Right lobe of liver (tissue), 6 donors: ENCODE results near the gene GMPR. TPM values are rescaled to one million over a fixed set of nuclear protein-coding genes. Genes with fewer than 3 reads are reported as not detected.

Experiments used
- ATAC-seq, 4 donors: fragments of 200-7000 bp; cut with Tn5 transposase; one replicate each; pipeline ENCODE4 v1.9.1; 2020; ENCODE audit warnings: mild to moderate bottlenecking in 4 of 4, moderate library complexity in 4 of 4
- DNase-seq, 3 donors: peaks; one replicate each; pipeline ENCODE4 v3.0.0-alpha.2; 2020
- H3K27ac ChIP-seq, 3 donors: fragments of 200-600 bp; one replicate each; pipeline ENCODE4 v1.8.0; 2022
- H3K27me3 ChIP-seq, 2 donors: fragments of 200-600 bp; one replicate each; pipeline ENCODE4 v1.8.0; 2022
- H3K36me3 ChIP-seq, 4 donors: fragments of 200-600 bp; sonication (generic) in 1 of 4; one replicate each; pipeline versions ENCODE4 v1.5.1 to v1.8.0; 2017 to 2022; ENCODE audit warnings: control low read depth in 1 of 4
- H3K4me1 ChIP-seq, 4 donors: fragments of 200-600 bp; sonication (generic) in 1 of 4; one replicate each; pipeline versions ENCODE4 v1.5.1 to v1.8.0; 2017 to 2022; ENCODE audit warnings: control low read depth in 1 of 4
- H3K4me3 ChIP-seq, 3 donors: fragments of 200-600 bp; one replicate each; pipeline ENCODE4 v1.8.0; 2022
- H3K9me3 ChIP-seq, 4 donors: fragments of 200-600 bp; sonication (generic) in 1 of 4; one replicate each; pipeline versions ENCODE4 v1.5.1 to v1.8.0; 2017 to 2022; ENCODE audit warnings: control low read depth in 1 of 4
- POLR2A ChIP-seq: fragments of 450-650 bp; IDR thresholded peaks from one replicate; pipeline ENCODE4 v1.6.1; 2017; ENCODE audit warnings: antibody characterized with exemption, mild to moderate bottlenecking
- WGBS: methylation state at CpG from one replicate; pipeline ENCODE4 v1.1.6; 2018; ENCODE audit warnings: low coverage, low lambda C conversion rate; ENCODE audit not compliant: insufficient coverage; ENCODE audit errors: missing lambda C conversion rate; 5-methylcytosine and 5-hydroxymethylcytosine counted together
- intact Hi-C, 2 donors: fragments of 100-400 bp; cut with DNase I; formaldehyde crosslinking; loops; one replicate each; pipeline versions ENCODE4 v1.11.2 to v1.14.1; 2022
- total RNA-seq, 6 experiments: library from RNA; depleted of rRNA in 2 of 6; stranded (reverse); fragments of >200 nt in 2 of 6; fragmentation: NEBNext Ultra II Directional in 3 of 6; extraction: Animal tissue kit (Norgen Biotek cat#: 25700) in 3 of 6; gene quantifications; one replicate each; pipeline versions ENCODE4 v1.1.0 to v1.2.4, GENCODE V29; 2016 to 2023
- TF ChIP-seq, protein P1 (sequence below), 4 donors: fragments of 200-600 bp in 3 of 4; fragments of 450-650 bp in 1 of 4; IDR thresholded peaks; one replicate each; pipeline versions ENCODE4 v1.5.1 to v1.8.0; 2016 to 2022; ENCODE audit warnings: antibody characterized with exemption in 4 of 4, mild to moderate bottlenecking in 2 of 4
- donor health status: DM: no; HTN: yes; CAD: no.
- donor health status: DM: no; HTN: no; CAD: no.
- donor health status: DM: no; HTN: no; CAD: no.
- donor health status: DM: no; HTN: yes; CAD: no.
- donor health status: DM: no; HTN: yes; CAD: no.

The GMPR gene
- total RNA-seq, 6 experiments from 2014 or later: 3.7 to 6.5 (median 4.9) TPM

DNA sequence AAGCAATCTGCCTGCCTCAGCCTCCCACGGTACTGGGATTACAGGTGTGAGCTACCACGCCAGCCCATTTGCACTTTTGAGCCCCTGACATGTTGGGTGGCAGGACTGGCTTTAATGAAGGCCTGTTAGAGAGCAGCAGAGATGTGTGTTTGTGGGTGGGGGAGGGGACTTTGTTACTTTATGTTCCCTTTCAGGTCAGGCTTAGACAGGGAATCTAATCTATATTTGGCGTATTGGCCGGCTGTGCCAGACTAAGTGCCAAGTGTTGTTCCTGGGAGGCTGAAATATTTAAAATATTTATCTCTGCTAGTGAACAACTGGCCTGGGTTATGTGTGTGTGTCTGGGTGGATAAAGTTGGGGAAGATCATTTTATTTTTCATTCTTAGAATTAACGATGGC is 6.1 kb downstream of the GMPR start:
- H3K4me3 ChIP-seq: no peak overlapping the region
- no peaks in the 10 kb centered on the region for H3K27me3 ChIP-seq
- intact Hi-C loops: loop anchor here in 1 of 2 donors (10.0 kb wide), 1 partner anchor 80 kb away; no protein-coding TSS in a partner anchor
- peak in 3 of 4 donors; percentile 11 to 43 (median 11) for ATAC-seq
- no peaks in the 10 kb centered on the region for H3K9me3 ChIP-seq
- WGBS: 53% methylated on average over 4 of the region's 5 CpGs
- no peaks in the 10 kb centered on the region for H3K36me3 ChIP-seq
- no peak for DNase-seq
- H3K4me1 ChIP-seq: peaks cover 0 to 15% (median 0%) of the 10 kb centered on the region in 4 donors
- no peak for TF ChIP-seq POLR2A
- TF ChIP-seq, protein P1, sequence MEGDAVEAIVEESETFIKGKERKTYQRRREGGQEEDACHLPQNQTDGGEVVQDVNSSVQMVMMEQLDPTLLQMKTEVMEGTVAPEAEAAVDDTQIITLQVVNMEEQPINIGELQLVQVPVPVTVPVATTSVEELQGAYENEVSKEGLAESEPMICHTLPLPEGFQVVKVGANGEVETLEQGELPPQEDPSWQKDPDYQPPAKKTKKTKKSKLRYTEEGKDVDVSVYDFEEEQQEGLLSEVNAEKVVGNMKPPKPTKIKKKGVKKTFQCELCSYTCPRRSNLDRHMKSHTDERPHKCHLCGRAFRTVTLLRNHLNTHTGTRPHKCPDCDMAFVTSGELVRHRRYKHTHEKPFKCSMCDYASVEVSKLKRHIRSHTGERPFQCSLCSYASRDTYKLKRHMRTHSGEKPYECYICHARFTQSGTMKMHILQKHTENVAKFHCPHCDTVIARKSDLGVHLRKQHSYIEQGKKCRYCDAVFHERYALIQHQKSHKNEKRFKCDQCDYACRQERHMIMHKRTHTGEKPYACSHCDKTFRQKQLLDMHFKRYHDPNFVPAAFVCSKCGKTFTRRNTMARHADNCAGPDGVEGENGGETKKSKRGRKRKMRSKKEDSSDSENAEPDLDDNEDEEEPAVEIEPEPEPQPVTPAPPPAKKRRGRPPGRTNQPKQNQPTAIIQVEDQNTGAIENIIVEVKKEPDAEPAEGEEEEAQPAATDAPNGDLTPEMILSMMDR (IDR thresholded peaks at IDR 0.05): no peak
- peak overlapping the region in 1 of 3 donors; percentile 15 for H3K27ac ChIP-seq

DNA sequence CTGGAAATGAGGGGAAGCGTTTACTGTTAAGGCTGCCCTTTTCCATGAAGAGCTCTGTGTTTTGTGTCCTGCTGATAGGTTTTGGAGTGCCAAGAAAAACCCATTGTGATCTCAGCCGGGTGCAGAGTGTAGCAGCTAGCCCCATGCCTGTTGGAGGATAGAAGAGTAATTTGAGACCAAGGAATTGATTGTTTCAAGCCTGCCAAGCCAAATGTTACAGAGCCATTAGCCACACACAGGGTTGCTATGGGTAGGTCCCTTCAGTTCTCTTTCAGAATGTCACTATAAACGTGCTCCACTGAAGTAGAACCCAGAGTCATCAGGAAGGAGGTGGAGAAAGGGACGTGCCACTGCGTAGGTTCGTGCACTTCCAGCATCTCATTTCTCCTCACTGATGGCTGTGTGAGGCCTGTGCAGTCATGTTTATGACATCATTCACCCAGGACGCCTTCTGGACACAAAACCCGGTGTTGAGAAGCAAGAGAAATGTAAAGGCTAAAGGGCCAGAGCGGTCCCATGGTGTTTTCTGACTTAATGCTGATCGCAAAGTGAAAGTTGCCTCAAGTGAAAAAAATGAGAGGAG is 6.6 kb downstream of the GMPR start:
- 57% methylated on average over 10 of the region's 10 CpGs for WGBS
- Histone ChIP-seq H3K9me3 (no peaks in the 10 kb centered on the region), H3K36me3 (no peaks in the 10 kb centered on the region), H3K4me3 (no peak overlapping the region), H3K4me1 (peaks cover 0 to 10% (median 0%) of the 10 kb centered on the region in 4 donors), H3K27ac (no peak overlapping the region), H3K27me3 (no peaks in the 10 kb centered on the region)
- ATAC-seq (peak; percentile 77 to 89 (median 83)), DNase-seq (peak in 1 of 3 donors; percentile 63)
- TF ChIP-seq POLR2A: no peak
- TF ChIP-seq, protein P1 (IDR thresholded peaks at IDR 0.05): no peak
- intact Hi-C loops: loop anchor here in 1 of 2 donors (10.0 kb wide), 1 partner anchor 80 kb away; no protein-coding TSS in a partner anchor

DNA sequence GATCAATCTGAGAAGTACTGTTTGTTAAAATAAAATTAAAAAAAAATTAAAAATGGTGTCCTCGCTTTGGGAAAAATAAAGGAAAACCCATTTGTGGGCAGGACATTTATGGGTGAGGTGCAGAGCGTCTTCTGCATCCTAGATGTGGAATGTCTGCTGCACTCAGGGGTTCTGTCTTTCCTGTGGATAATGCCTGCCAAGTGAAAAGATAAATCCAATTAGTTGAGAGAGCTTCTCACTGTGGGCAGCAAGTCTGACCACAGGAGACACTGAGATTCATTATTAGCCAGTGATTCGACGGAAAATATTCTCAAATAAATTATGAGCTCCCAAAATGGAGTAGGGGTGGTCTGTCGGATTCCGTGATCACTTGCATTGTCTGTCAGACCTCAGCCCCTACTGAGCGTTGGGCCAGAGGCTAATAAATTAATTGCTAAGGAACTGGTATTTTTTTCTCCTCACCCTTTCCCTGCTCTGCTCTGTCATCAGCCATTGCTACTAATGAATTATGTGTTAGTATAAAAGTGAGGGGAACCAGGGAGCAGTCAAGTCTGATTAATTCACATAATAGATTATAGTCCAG is 10.0 kb downstream of the GMPR start:
- Histone ChIP-seq H3K4me1 (peaks cover 0 to 6% (median 0%) of the 10 kb centered on the region in 4 donors), H3K4me3 (no peak overlapping the region), H3K36me3 (no peaks in the 10 kb centered on the region), H3K27me3 (no peaks in the 10 kb centered on the region), H3K27ac (no peak overlapping the region), H3K9me3 (no peaks in the 10 kb centered on the region)
- intact Hi-C loops: loop anchor here in 1 of 2 donors (10.0 kb wide), 1 partner anchor 76 kb away; no protein-coding TSS in a partner anchor
- DNase-seq: no peak
- 92% methylated on average over 7 of the region's 7 CpGs for WGBS
- no peak for ATAC-seq
- TF ChIP-seq, protein P1 (IDR thresholded peaks at IDR 0.05): no peak
- no peak for TF ChIP-seq POLR2A

DNA sequence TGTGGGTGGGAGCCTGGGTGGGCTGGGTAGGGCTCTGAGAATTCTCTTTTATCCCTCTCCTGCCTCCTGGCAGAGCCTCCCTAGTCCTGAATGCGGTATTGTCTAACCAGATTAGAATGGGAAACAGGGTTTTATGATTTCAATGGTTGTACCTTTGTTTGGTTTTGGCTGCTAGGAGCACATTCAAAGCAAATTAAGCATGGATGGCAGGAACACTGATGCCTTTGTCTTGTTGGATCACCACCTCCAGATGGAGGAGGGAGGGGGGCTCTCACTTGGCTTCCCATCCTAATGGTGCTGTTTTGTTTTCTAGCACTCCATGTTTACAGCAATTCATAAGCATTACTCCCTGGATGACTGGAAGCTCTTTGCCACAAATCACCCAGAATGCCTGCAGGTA is 11.6 kb downstream of the GMPR start:
- no peaks in the 10 kb centered on the region for H3K9me3 ChIP-seq
- peaks cover 0 to 4% (median 0%) of the 10 kb centered on the region in 4 donors for H3K4me1 ChIP-seq
- H3K27me3 ChIP-seq: no peaks in the 10 kb centered on the region
- no peak overlapping the region for H3K4me3 ChIP-seq
- DNase-seq (no peak), ATAC-seq (no peak)
- no peak overlapping the region for H3K27ac ChIP-seq
- TF ChIP-seq POLR2A: no peak
- H3K36me3 ChIP-seq: no peaks in the 10 kb centered on the region
- 86% methylated on average over 1 of the region's 1 CpG for WGBS
- intact Hi-C loops: loop anchor here in 1 of 2 donors (10.0 kb wide), 1 partner anchor 75 kb away; no protein-coding TSS in a partner anchor

DNA sequence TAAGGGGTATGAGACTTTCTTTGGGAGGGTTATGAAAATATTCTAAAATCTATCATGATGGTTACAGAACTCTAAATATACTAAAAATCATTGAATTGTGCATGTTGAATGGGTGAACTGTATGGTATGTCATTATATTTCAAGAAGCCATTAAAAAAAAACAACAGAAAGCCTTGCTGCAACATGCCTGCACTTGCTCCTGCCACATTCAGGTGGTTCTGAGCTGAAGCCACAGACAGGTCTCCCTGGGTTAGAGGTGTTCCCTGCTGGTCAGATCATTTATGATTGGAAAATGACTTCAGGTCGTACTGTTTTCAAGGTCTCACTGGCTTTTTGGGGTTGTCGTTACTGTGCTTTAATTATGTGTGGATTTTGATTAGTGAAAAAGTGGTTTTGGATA is 13.3 kb downstream of the GMPR start:
- Histone ChIP-seq H3K4me1 (no peaks in the 10 kb centered on the region), H3K27me3 (no peaks in the 10 kb centered on the region), H3K9me3 (no peaks in the 10 kb centered on the region), H3K4me3 (no peak overlapping the region), H3K36me3 (no peaks in the 10 kb centered on the region), H3K27ac (no peak overlapping the region)
- TF ChIP-seq POLR2A: no peak
- TF ChIP-seq, protein P1 (IDR thresholded peaks at IDR 0.05): no peak
- intact Hi-C loops: no loop called here
- ATAC-seq: no peak
- WGBS: 100% methylated on average over 1 of the region's 2 CpGs
- no peak for DNase-seq
